Neuronal stem cell (in vitro differentiated cells): Measurements from ENCODE around the gene FBXW7. TPM values are rescaled to one million over a fixed set of nuclear protein-coding genes. Genes with fewer than 3 reads are reported as not detected.

ENCODE experiments used
- DNase-seq: peaks from one replicate; pipeline ENCODE4 v3.0.0-alpha.2; 2013; ENCODE audit warnings: low spot score
- H2AFZ ChIP-seq: one replicate; pipeline ENCODE4 v1.6.1; 2013; ENCODE audit warnings: mild to moderate bottlenecking, low read length, inconsistent platforms
- H2AK5ac ChIP-seq: 2 replicates; pipeline ENCODE4 v1.6.1; 2013; ENCODE audit warnings: low read depth, mild to moderate bottlenecking, inconsistent platforms, low read length, moderate library complexity, mixed read lengths
- H2BK120ac ChIP-seq: 2 replicates; pipeline ENCODE4 v1.6.1; 2013; ENCODE audit warnings: low read depth, mild to moderate bottlenecking, inconsistent platforms, low read length, moderate library complexity, mixed read lengths
- H2BK12ac ChIP-seq: one replicate; pipeline ENCODE4 v1.6.1; 2013; ENCODE audit warnings: low read length, inconsistent platforms
- H2BK15ac ChIP-seq: 2 replicates; pipeline ENCODE4 v1.6.1; 2013; ENCODE audit warnings: mild to moderate bottlenecking, low read length, inconsistent platforms, mixed read lengths
- H2BK5ac ChIP-seq: one replicate; pipeline ENCODE4 v1.6.1; 2013; ENCODE audit warnings: inconsistent platforms, mild to moderate bottlenecking, low read length, moderate library complexity
- H3K14ac ChIP-seq: one replicate; pipeline ENCODE4 v1.6.1; 2013; ENCODE audit warnings: low read length, inconsistent platforms
- H3K18ac ChIP-seq: 2 replicates; pipeline ENCODE4 v1.6.1; 2013; ENCODE audit warnings: low read length, inconsistent platforms
- H3K23ac ChIP-seq: 2 replicates; pipeline ENCODE4 v1.6.1; 2013; ENCODE audit warnings: low read depth, mild to moderate bottlenecking, mixed read lengths, low read length, inconsistent platforms; ENCODE audit not compliant: poor library complexity
- H3K27ac ChIP-seq: replicated peaks from 3 replicates; pipeline ENCODE4 v1.5.1; 2013; ENCODE audit warnings: low read length, inconsistent platforms
- H3K27me3 ChIP-seq, 3 experiments: 2 replicates each; pipeline ENCODE4 v1.6.1; 2013; ENCODE audit warnings: low read length in 3 of 3, mild to moderate bottlenecking in 2 of 3, inconsistent platforms in 1 of 3, low read depth in 1 of 3, mixed read lengths in 1 of 3, moderate library complexity in 1 of 3; ENCODE audit not compliant: control insufficient read depth in 3 of 3, insufficient read depth in 3 of 3
- H3K36me3 ChIP-seq, 2 donors: replicated peaks in 1 of 2; 2 replicates each; pipeline ENCODE4 v1.6.1; 2013; ENCODE audit warnings: low read length in 2 of 2; ENCODE audit not compliant: control insufficient read depth in 2 of 2, insufficient read depth in 2 of 2
- H3K4ac ChIP-seq: 2 replicates; pipeline ENCODE4 v1.6.1; 2013; ENCODE audit warnings: inconsistent platforms, mild to moderate bottlenecking, low read length, moderate library complexity
- H3K4me1 ChIP-seq, 2 donors: 1 replicate in 1 of 2; 2 replicates in 1 of 2; pipeline ENCODE4 v1.6.1; 2013; ENCODE audit warnings: low read length in 2 of 2, low read depth in 1 of 2; ENCODE audit not compliant: control insufficient read depth in 2 of 2, insufficient read depth in 1 of 2
- H3K4me2 ChIP-seq: one replicate; pipeline ENCODE4 v1.6.1; 2013; ENCODE audit warnings: mild to moderate bottlenecking, low read length, inconsistent platforms; ENCODE audit not compliant: insufficient read depth, poor library complexity, severe bottlenecking
- H3K4me3 ChIP-seq, 2 donors: 2 replicates each; pipeline ENCODE4 v1.5.1; 2013; ENCODE audit warnings: low read length in 2 of 2, mild to moderate bottlenecking in 2 of 2, inconsistent platforms in 1 of 2, moderate library complexity in 1 of 2
- H3K79me1 ChIP-seq: one replicate; pipeline ENCODE4 v1.6.1; 2013; ENCODE audit warnings: low read depth, mild to moderate bottlenecking, inconsistent platforms, low read length, moderate library complexity
- H3K9ac ChIP-seq: one replicate; pipeline ENCODE4 v1.6.1; 2013; ENCODE audit warnings: mild to moderate bottlenecking, low read depth, low read length, inconsistent platforms; ENCODE audit not compliant: poor library complexity
- H3K9me3 ChIP-seq, 2 donors: replicated peaks in 1 of 2; 2 replicates each; pipeline versions ENCODE3 to v1.6.1; 2013; ENCODE audit warnings: low read length in 2 of 2, mild to moderate bottlenecking in 2 of 2, inconsistent platforms in 1 of 2, low read depth in 1 of 2, mixed read lengths in 1 of 2, moderate library complexity in 1 of 2; ENCODE audit not compliant: control insufficient read depth in 2 of 2, insufficient read depth in 1 of 2
- H4K8ac ChIP-seq: one replicate; pipeline ENCODE4 v1.6.1; 2013; ENCODE audit warnings: low read depth, mild to moderate bottlenecking, inconsistent platforms, low read length, moderate library complexity
- H4K91ac ChIP-seq: one replicate; pipeline ENCODE4 v1.6.1; 2013; ENCODE audit warnings: low read length, low read depth, mild to moderate bottlenecking, inconsistent platforms; ENCODE audit not compliant: poor library complexity
- WGBS, 2 donors: extraction: QIAGEN DNeasy Blood & Tissue Kit; methylation state at CpG; one replicate each; pipeline ENCODE4 v1.1.7; 2013; ENCODE audit warnings: missing lambda C conversion rate in 2 of 2, mixed read lengths in 1 of 2; ENCODE audit not compliant: insufficient read length in 2 of 2, insufficient replicate concordance in 1 of 2; ENCODE audit errors: extremely low coverage in 2 of 2; 5-methylcytosine and 5-hydroxymethylcytosine counted together
- polyA plus RNA-seq, 2 experiments: library from polyadenylated mRNA; stranded (reverse); fragments of 200-250 nt; gene quantifications; one replicate each; pipeline ENCODE4 v1.2.3, GENCODE V29; 2013

Gene FBXW7
- 12.2 TPM for polyA plus RNA-seq (2013, experiment 1 of 2)
- 12.2 TPM for polyA plus RNA-seq (2013, experiment 2 of 2)

- peak; percentile 100 for DNase-seq
- WGBS, 2 donors = no CpG with 5 or more reads among the region's 63 CpGs
Observed at GRCh38 chr4:152535903-152536544, at the start of gene FBXW7. Gene FBXW7 (minus strand): TSS chr4:152536092. CDS start chr4:152411803, 124,289 bp downstream.

DNA sequence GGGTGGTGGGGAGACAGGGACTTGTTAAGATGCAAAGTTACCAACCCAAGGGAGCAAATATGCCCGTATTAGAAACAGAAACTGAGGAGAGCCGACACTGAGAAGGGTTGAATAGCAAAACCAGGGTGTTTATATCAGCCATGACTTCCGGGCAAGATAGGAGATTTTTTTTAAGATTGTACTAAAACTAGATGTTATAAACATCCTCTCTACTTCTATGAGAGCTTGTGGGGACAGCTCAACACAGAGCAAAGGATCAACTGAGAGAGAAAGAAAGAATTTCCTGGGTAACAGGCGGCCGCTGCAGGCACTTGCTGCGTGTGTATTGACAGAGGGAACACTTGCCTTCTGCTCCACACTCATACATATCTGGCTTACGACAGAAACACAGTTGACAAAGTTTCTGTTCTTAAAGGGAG is 49.1 kb upstream of the FBXW7 start:
- DNase-seq = no peak
- Histone ChIP-seq H3K4ac (no peak overlapping the region), H2AFZ (peak overlapping the region; percentile 74), H3K4me1 (peaks cover 0 to 2% of the 10 kb centered on the region in 2 donors), H4K8ac (no peak overlapping the region), H2BK120ac (no peak overlapping the region), H3K27me3 (peaks cover 0 to 4% (median 0%) of the 10 kb centered on the region in 3 experiments), H2BK15ac (no peak overlapping the region), H2BK5ac (no peak overlapping the region), H2AK5ac (no peak overlapping the region), H3K4me3 (no peak overlapping the region), H3K36me3 (no peaks in the 10 kb centered on the region), H3K23ac (no peak overlapping the region), H4K91ac (no peak overlapping the region), H3K27ac (no peak overlapping the region), H3K4me2 (no peak overlapping the region), H3K9me3 (no peaks in the 10 kb centered on the region), H3K9ac (no peak overlapping the region), H3K18ac (no peak overlapping the region), H3K79me1 (no peaks in the 10 kb centered on the region), H3K14ac (no peak overlapping the region), H2BK12ac (no peak overlapping the region)
- WGBS, 2 donors = no CpG with 5 or more reads among the region's 7 CpGs

More at GRCh38 chr4:152535903-152536544, at the start of gene FBXW7:
- Histone ChIP-seq H3K23ac (peak within 1 kb of the TSS; percentile 90), H2BK12ac (peak within 1 kb of the TSS; percentile 22), H3K9ac (peak within 1 kb of the TSS; percentile 95), H3K9me3 (peaks cover 2 to 12% of the 10 kb centered on the region in 2 donors), H3K18ac (peak within 1 kb of the TSS; percentile 96), H3K27me3 (no peaks in the 10 kb centered on the region), H2AK5ac (peak within 1 kb of the TSS; percentile 10), H3K4me1 (peaks cover 5 to 26% of the 10 kb centered on the region in 2 donors), H3K4ac (no peak within 1 kb of the TSS), H2BK120ac (no peak within 1 kb of the TSS), H2BK5ac (peak within 1 kb of the TSS; percentile 90), H3K79me1 (peaks cover 4% of the 10 kb centered on the region), H2AFZ (peak within 1 kb of the TSS; percentile 91), H4K91ac (no peak within 1 kb of the TSS), H3K4me3 (peak within 1 kb of the TSS; percentile 78 to 97), H3K14ac (peak within 1 kb of the TSS; percentile 41), H3K36me3 (peaks cover 10 to 31% of the 10 kb centered on the region in 2 donors), H2BK15ac (peak within 1 kb of the TSS; percentile 75), H4K8ac (no peak within 1 kb of the TSS), H3K4me2 (peak within 1 kb of the TSS; percentile 77), H3K27ac (peak within 1 kb of the TSS; percentile 87)

DNA sequence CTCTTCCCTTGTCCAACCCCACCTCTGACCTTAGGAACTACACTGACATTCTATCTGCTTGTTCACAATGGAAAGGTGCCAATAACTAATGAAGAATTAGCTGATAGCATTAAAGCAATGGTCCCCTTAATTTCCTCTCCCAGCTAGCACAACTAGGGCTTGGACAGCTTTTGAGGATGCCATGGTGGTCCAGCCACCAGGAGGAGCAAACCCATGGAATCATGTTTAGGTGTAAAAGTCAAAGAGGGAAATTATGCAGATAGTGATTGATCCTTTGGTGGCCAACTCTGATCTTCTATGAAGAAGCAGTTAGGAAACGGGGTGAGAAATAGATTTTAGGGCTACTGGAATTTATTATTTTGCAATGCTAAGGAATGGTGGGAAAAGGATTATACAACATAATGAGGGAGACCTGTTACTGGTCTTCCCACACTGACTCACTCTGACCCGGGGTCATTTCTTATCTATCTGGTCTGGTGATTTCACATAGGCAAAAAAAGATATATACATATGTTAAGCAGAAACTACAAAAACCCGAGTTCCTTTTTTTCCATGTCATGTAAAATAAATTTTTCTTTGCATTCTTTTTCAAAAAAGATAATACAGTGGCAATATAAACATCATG is 45.8 kb upstream of the FBXW7 start:
- H3K4me1 ChIP-seq = peaks cover 0 to 1% of the 10 kb centered on the region in 2 donors
- H2AK5ac ChIP-seq = no peak overlapping the region
- no peak overlapping the region for H4K91ac ChIP-seq
- H3K79me1 ChIP-seq = no peaks in the 10 kb centered on the region
- DNase-seq = no peak
- no peak overlapping the region for H3K9ac ChIP-seq
- no peak overlapping the region for H2BK5ac ChIP-seq
- H3K14ac ChIP-seq = no peak overlapping the region
- no peak overlapping the region for H3K4me3 ChIP-seq
- no peak overlapping the region for H2AFZ ChIP-seq
- H3K23ac ChIP-seq = no peak overlapping the region
- no peaks in the 10 kb centered on the region for H3K9me3 ChIP-seq
- no peak overlapping the region for H3K4ac ChIP-seq
- H3K27me3 ChIP-seq = peaks cover 0 to 8% (median 0%) of the 10 kb centered on the region in 3 experiments
- H3K36me3 ChIP-seq = no peaks in the 10 kb centered on the region
- H2BK12ac ChIP-seq = no peak overlapping the region
- no peak overlapping the region for H2BK15ac ChIP-seq
- no peak overlapping the region for H3K4me2 ChIP-seq
- no peak overlapping the region for H4K8ac ChIP-seq
- H2BK120ac ChIP-seq = no peak overlapping the region
- no peak overlapping the region for H3K18ac ChIP-seq
- no peak overlapping the region for H3K27ac ChIP-seq
- no CpG with 5 or more reads among the region's 3 CpGs for WGBS, 2 donors

GRCh38 chr4:152579916-152580315 is 44.0 kb upstream of the FBXW7 start:
- Histone ChIP-seq H4K8ac (no peak overlapping the region), H2AK5ac (no peak overlapping the region), H3K4ac (no peak overlapping the region), H3K36me3 (no peaks in the 10 kb centered on the region), H3K18ac (no peak overlapping the region), H2AFZ (no peak overlapping the region), H3K4me1 (no peaks in the 10 kb centered on the region), H3K27ac (no peak overlapping the region), H2BK15ac (no peak overlapping the region), H3K23ac (no peak overlapping the region), H4K91ac (no peak overlapping the region), H3K9ac (no peak overlapping the region), H3K14ac (no peak overlapping the region), H2BK12ac (no peak overlapping the region), H2BK5ac (no peak overlapping the region), H3K27me3 (peaks cover 0 to 4% (median 0%) of the 10 kb centered on the region in 3 experiments), H2BK120ac (no peak overlapping the region), H3K4me2 (no peak overlapping the region), H3K9me3 (no peaks in the 10 kb centered on the region), H3K4me3 (no peak overlapping the region), H3K79me1 (no peaks in the 10 kb centered on the region)
- DNase-seq = no peak
- no CpG with 5 or more reads among the region's 6 CpGs for WGBS, 2 donors
